RWPE2 (cell line): ENCODE measurements around the gene ATP6V0D1.

ENCODE experiments used
- ATAC-seq: fragments of 200-7000 bp; cut with Tn5 transposase; 3 replicates; pipeline ENCODE4 v1.9.1; 2021; ENCODE audit warnings: low read depth
- DNase-seq: peaks from one replicate; pipeline ENCODE4 v3.0.0-alpha.2; 2020; ENCODE audit warnings: low spot score
- H3K27ac ChIP-seq: fragments of 450-650 bp; 2 replicates; pipeline ENCODE4 v1.5.1; 2017; ENCODE audit warnings: mild to moderate bottlenecking; ENCODE audit not compliant: poor library complexity, severe bottlenecking
- H3K27me3 ChIP-seq: fragments of 250-450 bp; sonication (Bioruptor Pico); 2 replicates; pipeline ENCODE4 v1.5.1; 2021; ENCODE audit warnings: mild to moderate bottlenecking, moderate library complexity; ENCODE audit not compliant: insufficient read depth, poor library complexity, severe bottlenecking
- H3K36me3 ChIP-seq: fragments of 250-450 bp; sonication (Bioruptor Pico); 2 replicates; pipeline ENCODE4 v1.5.1; 2020; ENCODE audit warnings: low read depth, mild to moderate bottlenecking, moderate library complexity
- H3K4me1 ChIP-seq: fragments of 250-450 bp; sonication (Bioruptor Pico); 2 replicates; pipeline ENCODE4 v1.5.1; 2021; ENCODE audit warnings: mild to moderate bottlenecking, moderate library complexity; ENCODE audit not compliant: insufficient read depth, poor library complexity, severe bottlenecking
- H3K4me3 ChIP-seq: fragments of 250-450 bp; sonication (Bioruptor Pico); 2 replicates; pipeline ENCODE4 v1.5.1; 2021; ENCODE audit warnings: mild to moderate bottlenecking, moderate library complexity; ENCODE audit not compliant: severe bottlenecking
- H3K9me3 ChIP-seq: fragments of 250-450 bp; sonication (Bioruptor Pico); 2 replicates; pipeline ENCODE4 v1.5.1; 2021; ENCODE audit warnings: mild to moderate bottlenecking, moderate library complexity; ENCODE audit not compliant: severe bottlenecking
- CTCF ChIP-seq: fragments of 450-650 bp; IDR thresholded peaks from one replicate; pipeline ENCODE4 v1.5.1; 2017; ENCODE audit warnings: mild to moderate bottlenecking, moderate library complexity; ENCODE audit not compliant: poor library complexity, severe bottlenecking

The ATP6V0D1 gene

DNA sequence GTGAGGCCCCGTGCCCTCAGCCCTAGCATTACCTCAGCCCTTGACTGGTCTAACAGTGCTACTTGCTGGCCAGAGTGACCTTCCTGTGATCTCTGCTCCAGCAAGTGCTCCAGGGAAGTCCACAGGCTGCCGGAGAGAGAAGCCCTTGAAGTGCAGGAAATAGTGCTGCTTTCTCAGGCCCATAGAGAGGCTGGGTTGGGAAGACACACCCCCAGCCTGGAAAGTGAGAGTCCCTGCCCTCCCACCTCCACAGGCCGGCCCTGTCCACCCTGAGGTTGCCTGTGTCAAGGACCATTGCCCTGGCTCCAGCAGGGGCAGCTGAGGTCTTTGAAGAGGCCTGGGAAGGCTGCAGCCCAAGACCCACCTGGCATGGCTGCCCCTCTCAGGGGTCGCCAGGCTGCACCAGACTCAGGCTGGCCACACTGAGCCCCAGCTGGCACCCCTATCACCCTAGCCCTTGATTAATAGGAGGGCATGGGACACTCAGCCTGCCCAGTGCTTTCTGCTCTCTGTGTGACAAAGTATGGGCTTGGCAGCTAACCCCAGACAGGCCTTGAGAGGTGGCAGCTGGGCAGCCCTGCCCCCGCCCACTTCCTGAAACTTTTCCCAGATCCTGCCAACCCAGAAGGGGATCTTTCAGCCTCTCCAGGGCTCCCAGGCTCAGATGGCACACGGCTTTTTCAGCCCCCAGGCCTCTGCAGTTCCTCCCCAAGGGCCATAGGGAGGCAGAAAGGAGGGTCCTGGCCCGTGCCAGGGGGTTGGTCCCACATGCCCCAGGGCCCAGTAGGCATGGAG is 21.7 kb downstream of the ATP6V0D1 start:
- no peak for ATAC-seq
- no peak overlapping the region for H3K4me3 ChIP-seq
- no peak overlapping the region for H3K27ac ChIP-seq
- H3K36me3 ChIP-seq, result peaks cover 2% of the 10 kb centered on the region; the same call in 1 of the 2 replicates
- H3K9me3 ChIP-seq, result no peaks in the 10 kb centered on the region
- H3K27me3 ChIP-seq, result no peaks in the 10 kb centered on the region
- DNase-seq, result no peak
- peaks cover 4% of the 10 kb centered on the region for H3K4me1 ChIP-seq
- no peak for TF ChIP-seq CTCF

DNA sequence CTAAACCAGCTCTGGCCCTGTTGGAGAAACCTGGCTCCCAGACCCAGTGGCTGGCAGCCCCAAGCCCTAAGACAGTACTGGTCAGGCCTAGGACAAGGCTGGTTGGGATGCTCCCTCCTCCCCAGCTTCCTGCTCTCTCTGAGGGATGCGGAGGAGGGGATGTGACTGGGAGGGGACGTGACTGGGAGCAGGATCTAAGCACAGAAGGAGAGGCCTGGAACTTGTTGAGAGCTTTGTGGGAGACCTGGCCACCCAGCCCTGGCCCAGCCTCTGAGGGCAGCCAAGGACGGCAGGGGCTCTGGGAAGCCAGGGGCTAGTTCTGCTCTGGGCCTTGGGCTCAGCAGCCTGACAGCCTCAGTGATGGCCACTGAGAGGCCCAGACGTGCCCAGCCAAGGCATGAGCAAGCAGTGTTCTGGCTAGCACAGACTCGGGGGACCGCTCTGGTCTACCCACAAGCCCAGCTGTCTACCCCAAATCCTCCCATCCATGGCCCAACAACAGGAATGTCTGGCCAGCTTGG is 22.8 kb downstream of the ATP6V0D1 start:
- H3K27ac ChIP-seq, result no peak overlapping the region
- no peak overlapping the region for H3K4me3 ChIP-seq
- DNase-seq (no peak), ATAC-seq (no peak)
- peaks cover 4% of the 10 kb centered on the region for H3K4me1 ChIP-seq
- no peaks in the 10 kb centered on the region for H3K27me3 ChIP-seq
- peaks cover 2% of the 10 kb centered on the region; the same call in 1 of the 2 replicates for H3K36me3 ChIP-seq
- H3K9me3 ChIP-seq, result no peaks in the 10 kb centered on the region
- no peak for TF ChIP-seq CTCF

DNA sequence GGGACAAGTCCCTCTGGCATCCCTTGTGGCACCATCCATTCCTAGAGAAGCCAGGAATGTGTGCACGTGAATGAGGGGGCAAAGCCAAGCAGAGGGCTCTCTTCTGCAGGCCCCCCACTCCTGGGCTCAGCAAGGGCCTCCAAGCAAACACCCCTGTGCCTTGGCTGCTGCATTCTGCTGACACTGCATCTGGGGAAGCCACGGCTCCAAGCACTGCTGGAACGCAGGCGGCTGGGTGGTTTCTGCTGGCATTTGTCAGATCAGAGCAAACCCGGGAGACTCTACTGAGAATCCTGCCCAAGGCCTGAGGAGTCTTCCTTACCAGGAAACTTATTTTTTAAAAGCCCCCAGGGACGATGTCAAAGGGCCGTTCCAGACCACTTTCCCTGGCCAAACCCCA is 23.3 kb downstream of the ATP6V0D1 start:
- DNase-seq (no peak), ATAC-seq (no peak)
- no peak overlapping the region for H3K27ac ChIP-seq
- TF ChIP-seq CTCF, result no peak
- H3K4me3 ChIP-seq, result no peak overlapping the region
- no peaks in the 10 kb centered on the region for H3K9me3 ChIP-seq
- H3K4me1 ChIP-seq, result peaks cover 4% of the 10 kb centered on the region
- no peaks in the 10 kb centered on the region for H3K27me3 ChIP-seq
- H3K36me3 ChIP-seq, result peaks cover 2% of the 10 kb centered on the region; the same call in 1 of the 2 replicates

DNA sequence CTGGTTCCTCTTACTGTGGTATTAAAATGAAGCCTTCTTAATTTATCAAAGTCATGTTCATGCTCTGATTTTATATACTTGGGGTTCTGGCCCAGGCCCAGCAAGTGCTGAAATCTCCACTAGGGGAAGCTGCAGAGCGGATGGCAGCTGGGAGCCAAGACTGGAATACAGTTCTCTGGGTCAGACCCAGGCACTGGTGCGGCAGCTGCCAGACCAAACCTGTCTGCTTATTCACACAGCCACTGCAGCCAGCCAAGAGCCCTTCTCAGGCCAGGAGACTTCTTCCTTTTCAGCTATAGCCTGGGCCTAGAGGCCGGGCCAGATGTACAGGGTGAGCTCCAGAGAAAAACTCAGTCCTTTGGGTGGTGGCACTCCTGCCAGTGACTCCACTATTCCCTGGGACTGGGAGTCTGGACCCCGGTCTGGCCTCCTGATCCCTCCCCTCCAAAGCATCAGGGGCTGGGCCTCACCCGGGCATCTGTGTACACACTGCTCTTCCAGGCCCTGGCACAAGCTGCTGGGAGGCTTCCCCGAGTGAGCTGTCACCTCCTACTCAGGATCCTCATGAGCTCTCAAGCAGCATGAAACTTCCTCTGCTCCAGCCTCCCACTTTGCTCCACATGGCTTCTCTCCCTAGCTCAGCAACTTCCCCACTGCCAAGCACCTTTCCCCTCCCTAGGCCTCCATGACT is 24.4 kb downstream of the ATP6V0D1 start:
- no peak for DNase-seq
- Histone ChIP-seq H3K4me1 (no peaks in the 10 kb centered on the region), H3K9me3 (no peaks in the 10 kb centered on the region), H3K27ac (no peak overlapping the region), H3K4me3 (no peak overlapping the region), H3K36me3 (peaks cover 2% of the 10 kb centered on the region; the same call in 1 of the 2 replicates), H3K27me3 (no peaks in the 10 kb centered on the region)
- ATAC-seq, result no peak
- no peak for TF ChIP-seq CTCF
